Adrenal gland (tissue), 12 donors: ENCODE measurements around the gene LPP. TPM values are rescaled to one million over a fixed set of nuclear protein-coding genes. Genes with fewer than 3 reads are reported as not detected.

Experiments
- DNase-seq, 7 donors: peaks; one replicate each; pipeline ENCODE4 v3.0.0-alpha.2; 2019 to 2020
- H3K27ac ChIP-seq, 5 donors: fragments of 200-600 bp; sonication (generic) in 4 of 5; 1 replicate in 3 of 5; 2 replicates in 2 of 5; pipeline versions ENCODE4 v1.5.1 to v1.8.0; 2016 to 2020; ENCODE audit warnings: mild to moderate bottlenecking in 1 of 5
- H3K27me3 ChIP-seq: fragments of 200-600 bp; 2 replicates; pipeline ENCODE4 v1.8.0; 2021
- H3K36me3 ChIP-seq, 2 donors: fragments of 200-600 bp; replicated peaks in 1 of 2; 1 replicate in 1 of 2; 2 replicates in 1 of 2; pipeline versions ENCODE4 v1.5.1 to v1.8.0; 2018 to 2022
- H3K4me1 ChIP-seq, 2 donors: fragments of 200-600 bp; replicated peaks in 1 of 2; 1 replicate in 1 of 2; 2 replicates in 1 of 2; pipeline versions ENCODE4 v1.5.1 to v1.8.0; 2018 to 2021
- H3K4me3 ChIP-seq, 4 donors: fragments of 200-600 bp; sonication (generic) in 3 of 4; one replicate each; pipeline ENCODE4 v1.5.1; 2016 to 2018
- H3K9me3 ChIP-seq, 3 donors: fragments of 200-600 bp; sonication (generic) in 1 of 3; replicated peaks in 1 of 3; 1 replicate in 2 of 3; 2 replicates in 1 of 3; pipeline versions ENCODE4 v1.5.1 to v1.8.0; 2016 to 2021
- CTCF ChIP-seq, 6 experiments: fragments of 450-650 bp in 4 of 6; fragments of 200-600 bp in 2 of 6; sonication (generic) in 1 of 6; IDR thresholded peaks; 1 replicate in 5 of 6; 2 replicates in 1 of 6; pipeline versions ENCODE4 v1.5.1 to v1.8.0; 2016 to 2021; ENCODE audit warnings: antibody characterized with exemption in 6 of 6, mild to moderate bottlenecking in 2 of 6, moderate library complexity in 1 of 6
- POLR2A ChIP-seq, 2 donors: fragments of 450-650 bp; IDR thresholded peaks; one replicate each; pipeline ENCODE4 v1.6.1; 2017; ENCODE audit warnings: antibody characterized with exemption in 2 of 2, mild to moderate bottlenecking in 2 of 2, moderate library complexity in 1 of 2
- WGBS, 4 donors: extraction: QIAGEN DNeasy Blood & Tissue Kit in 2 of 4; methylation state at CpG; one replicate each; pipeline versions ENCODE4 v1.1.5 to v1.1.7; 2013 to 2017; 5-methylcytosine and 5-hydroxymethylcytosine counted together
- intact Hi-C, 2 donors: fragments of 100-400 bp; cut with DNase I; formaldehyde crosslinking; loops; one replicate each; pipeline versions ENCODE4 v1.14.1 to v1.15.0; 2022 to 2023
- polyA plus RNA-seq, 3 donors: library from polyadenylated mRNA; stranded (reverse); fragments of 200-250 nt in 2 of 3; fragments of 350-450 nt in 1 of 3; fragmentation: Illumina TruSeq in 1 of 3; extraction: RNeasy Lipid Tissue Mini Kit (QIAGEN cat#74804) in 1 of 3; gene quantifications; one replicate each; pipeline ENCODE4 v1.2.3, GENCODE V29; 2013 to 2014
- total RNA-seq, 9 donors: library from RNA; depleted of rRNA in 4 of 9; stranded (reverse); fragments of >200 nt in 4 of 9; fragments of 120-200 nt in 1 of 9; fragmentation: NEBNext Ultra II Directional in 1 of 9; extraction: Animal tissue kit (Norgen Biotek cat#: 25700) in 1 of 9; gene quantifications; one replicate each; pipeline versions ENCODE4 v1.1.0 to v1.2.4, GENCODE V29; 2013 to 2023
- donor health status: healthy with polysubstance abuse.
- donor health status: Bipolar disorder and iron deficiency.
- donor health status: DM: yes; HTN: yes; CAD: no.
- donor health status: DM: no; HTN: no; CAD: no.
- donor health status: DM: no; HTN: no; CAD: no.
- donor health status: DM: yes; HTN: yes; CAD: no.

Gene LPP
- total and polyA plus RNA-seq, 12 donors = 7.0 to 170 (median 101) TPM

- no peak for TF ChIP-seq CTCF (IDR thresholded peaks at IDR 0.05)
- TF ChIP-seq POLR2A (IDR thresholded peaks at IDR 0.05) = no peak
Measured at GRCh38 chr3:188827103-188827502, 673.1 kb downstream of the LPP start.

GRCh38 chr3:188827576-188827975 lies 673.6 kb downstream of the LPP start:
- peaks cover 10 to 14% of the 10 kb centered on the region in 2 donors for H3K4me1 ChIP-seq

More at GRCh38 chr3:188827103-188827502, 673.1 kb downstream of the LPP start:
- intact Hi-C loops = no loop called here
- no peak for DNase-seq
- H3K4me1 ChIP-seq = peaks cover 10 to 14% of the 10 kb centered on the region in 2 donors
- WGBS, 4 donors = 81 to 87% (median 84%) methylated on average over 1 of the region's 1 CpG
- no peaks in the 10 kb centered on the region for H3K9me3 ChIP-seq
- H3K36me3 ChIP-seq = no peaks in the 10 kb centered on the region
- no peak overlapping the region for H3K27ac ChIP-seq
- no peak overlapping the region for H3K4me3 ChIP-seq
- H3K27me3 ChIP-seq = no peaks in the 10 kb centered on the region

GRCh38 chr3:188829130-188829529 lies 675.2 kb downstream of the LPP start:
- H3K9me3 ChIP-seq = no peaks in the 10 kb centered on the region
- H3K4me1 ChIP-seq = peaks cover 10 to 19% of the 10 kb centered on the region in 2 donors
- intact Hi-C loops = no loop called here
- H3K27ac ChIP-seq = no peak overlapping the region
- H3K4me3 ChIP-seq = no peak overlapping the region
- TF ChIP-seq POLR2A (IDR thresholded peaks at IDR 0.05) (no peak), CTCF (IDR thresholded peaks at IDR 0.05) (no peak)
- H3K36me3 ChIP-seq = no peaks in the 10 kb centered on the region
- 52 to 61% (median 57%) methylated on average over 6 of the region's 6 CpGs for WGBS, 4 donors
- H3K27me3 ChIP-seq = no peaks in the 10 kb centered on the region
- DNase-seq = no peak

More at GRCh38 chr3:188827576-188827975, 673.6 kb downstream of the LPP start:
- Histone ChIP-seq H3K4me3 (no peak overlapping the region), H3K27ac (no peak overlapping the region), H3K27me3 (no peaks in the 10 kb centered on the region), H3K36me3 (no peaks in the 10 kb centered on the region), H3K9me3 (no peaks in the 10 kb centered on the region)
- intact Hi-C loops = no loop called here
- WGBS, 4 donors = 60 to 73% (median 62%) methylated on average over 3 of the region's 3 CpGs
- TF ChIP-seq POLR2A (IDR thresholded peaks at IDR 0.05) = no peak
- no peak for TF ChIP-seq CTCF (IDR thresholded peaks at IDR 0.05)
- no peak for DNase-seq

GRCh38 chr3:188829576-188829975 lies 675.6 kb downstream of the LPP start:
- no peak for TF ChIP-seq POLR2A (IDR thresholded peaks at IDR 0.05)
- no peak for TF ChIP-seq CTCF (IDR thresholded peaks at IDR 0.05)
- H3K36me3 ChIP-seq = no peaks in the 10 kb centered on the region
- H3K27ac ChIP-seq = no peak overlapping the region
- H3K27me3 ChIP-seq = no peaks in the 10 kb centered on the region
- H3K4me3 ChIP-seq = no peak overlapping the region
- 30 to 52% (median 44%) methylated on average over 3 of the region's 3 CpGs for WGBS, 4 donors
- intact Hi-C loops = no loop called here
- H3K9me3 ChIP-seq = no peaks in the 10 kb centered on the region
- peaks cover 10 to 19% of the 10 kb centered on the region in 2 donors for H3K4me1 ChIP-seq
- DNase-seq = peak; percentile 32 to 65 (median 38)
